A673 (cell line): ENCODE measurements around the gene PDE9A. TPM values are rescaled to one million over a fixed set of nuclear protein-coding genes. Genes with fewer than 3 reads are reported as not detected.

Source experiments
- BruUV-seq: library from RNA; stranded (reverse); fragments of 400-500 nt; replicated peaks from 2 replicates; lab custom pipeline; 2021; lab: Mats Ljungman, UMichigan
- CTCF ChIA-PET: fragments of 300-600 bp; sonication (Branson Sonifier 250); formaldehyde crosslinking; loops from one replicate; lab custom pipeline; 2022; ENCODE audit warnings: antibody characterized with exemption; lab: Charles Lee
- POLR2A ChIA-PET: fragments of 300-600 bp; sonication (Branson Sonifier 250); formaldehyde crosslinking; loops from one replicate; lab custom pipeline; 2022; ENCODE audit warnings: antibody characterized with exemption; ENCODE audit not compliant: low non-redundant PET; lab: Charles Lee
- DNase-seq: peaks from one replicate; pipeline ENCODE4 v3.0.0-alpha.2; 2015; ENCODE audit warnings: low spot score
- H3K27ac ChIP-seq: fragments of 200-600 bp; sonication (generic); 2 replicates; pipeline ENCODE4 v1.5.1; 2016; ENCODE audit warnings: mixed run types, low read depth, mild to moderate bottlenecking, mixed read lengths, antibody characterized with exemption, low read length; ENCODE audit not compliant: poor library complexity, severe bottlenecking
- H3K27me3 ChIP-seq: fragments of 200-600 bp; sonication (generic); replicated peaks from 2 replicates; pipeline ENCODE4 v1.6.1; 2017; ENCODE audit warnings: mixed run types, low read depth, mild to moderate bottlenecking, mixed read lengths, antibody characterized with exemption, low read length; ENCODE audit not compliant: insufficient read depth, poor library complexity
- H3K36me3 ChIP-seq: fragments of 200-600 bp; sonication (generic); 2 replicates; pipeline ENCODE4 v1.6.1; 2016; ENCODE audit warnings: mixed run types, mild to moderate bottlenecking, mixed read lengths, antibody characterized with exemption, low read length; ENCODE audit not compliant: insufficient read depth, poor library complexity, severe bottlenecking
- H3K4me1 ChIP-seq: fragments of 200-600 bp; sonication (generic); 2 replicates; pipeline ENCODE4 v1.6.1; 2017; ENCODE audit warnings: mixed run types, mild to moderate bottlenecking, mixed read lengths, antibody characterized with exemption, low read length; ENCODE audit not compliant: insufficient read depth, poor library complexity, severe bottlenecking
- H3K4me3 ChIP-seq: fragments of 200-600 bp; sonication (generic); 2 replicates; pipeline ENCODE4 v1.5.1; 2016; ENCODE audit warnings: low read depth, mixed run types, mild to moderate bottlenecking, mixed read lengths, low read length; ENCODE audit not compliant: poor library complexity, severe bottlenecking
- H3K9me3 ChIP-seq: fragments of 200-600 bp; sonication (generic); 2 replicates; pipeline ENCODE4 v1.6.1; 2016; ENCODE audit warnings: mixed run types, low read depth, mild to moderate bottlenecking, mixed read lengths, antibody characterized with exemption, low read length; ENCODE audit not compliant: poor library complexity, severe bottlenecking
- CTCF ChIP-seq: fragments of 300-800, 200-600 bp; sonication (generic); conservative IDR thresholded peaks from 2 replicates; pipeline ENCODE4 v1.5.1; 2017; ENCODE audit warnings: low read depth, mild to moderate bottlenecking, antibody characterized with exemption, low read length, moderate library complexity, mixed read lengths
- EZH2 ChIP-seq: fragments of 200-600 bp; sonication (generic); IDR thresholded peaks from 2 replicates; pipeline ENCODE4 v1.6.1; 2017; ENCODE audit warnings: borderline replicate concordance, low read depth, mild to moderate bottlenecking, mixed read lengths, antibody characterized with exemption, low read length; ENCODE audit not compliant: poor library complexity, severe bottlenecking
- intact Hi-C: fragments of 100-400 bp; cut with micrococcal nuclease; formaldehyde crosslinking; loops from one replicate; pipeline ENCODE4 v1.10.0; 2022; ENCODE audit not compliant: unreplicated experiment
- total RNA-seq: library from RNA; stranded (reverse); gene quantifications from 2 replicates; pipeline ENCODE4 v1.2.3, GENCODE V29; 2021

The PDE9A gene
- total RNA-seq, 1 experiment from 2014 or later, result 14.3 TPM

- DNase-seq, result no peak
- Histone ChIP-seq H3K36me3 (no peaks in the 10 kb centered on the region), H3K4me1 (no peaks in the 10 kb centered on the region), H3K27me3 (no peaks in the 10 kb centered on the region), H3K4me3 (no peak overlapping the region), H3K27ac (no peak overlapping the region), H3K9me3 (no peaks in the 10 kb centered on the region)
- ChIA-PET CTCF (no interaction called here), POLR2A (no interaction called here)
- TF ChIP-seq EZH2 (no peak), CTCF (no peak)
- intact Hi-C loops, result loop anchor here (10.0 kb wide), 1 partner anchor 56 kb away; no protein-coding TSS in a partner anchor
- no TSS peak for BruUV-seq
Observed at GRCh38 chr21:42748620-42749176, 95.3 kb downstream of the PDE9A start.

- Histone ChIP-seq H3K4me3 (no peak overlapping the region), H3K36me3 (no peaks in the 10 kb centered on the region), H3K27ac (no peak overlapping the region), H3K9me3 (no peaks in the 10 kb centered on the region), H3K4me1 (no peaks in the 10 kb centered on the region), H3K27me3 (no peaks in the 10 kb centered on the region)
- CTCF ChIA-PET, result no interaction called here
- no peak for TF ChIP-seq CTCF
- no peak for TF ChIP-seq EZH2
- intact Hi-C loops, result no loop called here
- POLR2A ChIA-PET, result no interaction called here
- DNase-seq, result no peak
- no TSS peak for BruUV-seq
Observed at GRCh38 chr21:42750737-42751530, 97.5 kb downstream of the PDE9A start.

GRCh38 chr21:42751866-42752265, 98.4 kb downstream of the PDE9A start:
- Histone ChIP-seq H3K4me1 (no peaks in the 10 kb centered on the region), H3K27ac (no peak overlapping the region), H3K36me3 (no peaks in the 10 kb centered on the region), H3K4me3 (no peak overlapping the region), H3K9me3 (no peaks in the 10 kb centered on the region), H3K27me3 (no peaks in the 10 kb centered on the region)
- intact Hi-C loops, result no loop called here
- ChIA-PET CTCF (no interaction called here), POLR2A (no interaction called here)
- no peak for DNase-seq
- BruUV-seq, result no TSS peak
- TF ChIP-seq EZH2, result no peak
- no peak for TF ChIP-seq CTCF
